HepG2 (cell line): ENCODE results near the gene LINGO3. TPM values are rescaled to one million over a fixed set of nuclear protein-coding genes. Genes with fewer than 3 reads are reported as not detected.

ENCODE experiments used
- DR1 ChIP-seq: sonication (generic); formaldehyde crosslinking; IDR thresholded peaks from 2 replicates; pipeline ENCODE4 v1.8.0; 2021; ENCODE audit warnings: mild to moderate bottlenecking, missing genetic modification reagents, inconsistent platforms
- FOXK1 ChIP-seq: sonication (generic); formaldehyde crosslinking; IDR thresholded peaks from 2 replicates; pipeline ENCODE4 v1.4.0; 2020; ENCODE audit warnings: low read depth, missing genetic modification reagents, borderline replicate concordance
- KDM1A ChIP-seq: IDR thresholded peaks from 2 replicates; pipeline ENCODE4 v1.6.1; 2016; ENCODE audit warnings: missing compliant biosample characterization
- KMT2A ChIP-seq: sonication (generic); formaldehyde crosslinking; IDR thresholded peaks from 2 replicates; pipeline ENCODE4 v1.4.0; 2020; ENCODE audit warnings: missing genetic modification reagents
- MIXL1 ChIP-seq: IDR thresholded peaks from 2 replicates; pipeline ENCODE4 v1.6.1; 2016
- NR2C2 ChIP-seq: sonication (generic); formaldehyde crosslinking; IDR thresholded peaks from 2 replicates; pipeline ENCODE4 v1.4.0; 2020; ENCODE audit warnings: missing genetic modification reagents, mild to moderate bottlenecking, moderate library complexity, borderline replicate concordance
- SP4 ChIP-seq: sonication (generic); formaldehyde crosslinking; IDR thresholded peaks from 2 replicates; pipeline ENCODE4 v1.8.1; 2023; ENCODE audit warnings: mild to moderate bottlenecking, missing genetic modification reagents
- ZFP37 ChIP-seq: sonication (generic); formaldehyde crosslinking; IDR thresholded peaks from 2 replicates; pipeline ENCODE4 v1.4.0; 2020; ENCODE audit warnings: missing genetic modification reagents, borderline replicate concordance
- ZHX2 ChIP-seq, 2 experiments: sonication (generic) in 1 of 2; formaldehyde crosslinking in 1 of 2; IDR thresholded peaks; 2 replicates each; pipeline versions ENCODE4 v1.6.1 to v1.9.0; 2014 to 2022; ENCODE audit warnings: antibody characterized with exemption in 1 of 2, borderline replicate concordance in 1 of 2, inconsistent platforms in 1 of 2, low read depth in 1 of 2, missing genetic modification reagents in 1 of 2
- ZNF674 ChIP-seq: sonication (generic); formaldehyde crosslinking; IDR thresholded peaks from 2 replicates; pipeline ENCODE4 v1.5.0; 2020; ENCODE audit warnings: low read depth, mild to moderate bottlenecking, missing genetic modification reagents
- ZNF749 ChIP-seq: sonication (generic); formaldehyde crosslinking; IDR thresholded peaks from 2 replicates; pipeline ENCODE4 v1.8.0; 2022; ENCODE audit warnings: mild to moderate bottlenecking, missing genetic modification reagents, moderate library complexity, borderline replicate concordance
- polyA plus RNA-seq, 8 experiments: library from polyadenylated mRNA; depleted of rRNA in 3 of 8; stranded (reverse) in 7 of 8; unstranded in 1 of 8; fragments of >200 nt; fragmentation: Illumina TruSeq in 4 of 8; extraction: Trizol in 4 of 8; gene quantifications; 2 replicates each; pipeline versions ENCODE4 v1.2.1 to v1.2.3, GENCODE V29; 2011 to 2016; ENCODE audit warnings: low read depth in 4 of 8, missing spikeins in 1 of 8, mixed read lengths in 1 of 8; ENCODE audit not compliant: insufficient read depth in 1 of 8
- total RNA-seq, 5 experiments: library from RNA; depleted of rRNA; stranded (reverse); fragments of >200 nt; fragmentation: Illumina TruSeq; extraction: Trizol; gene quantifications; 2 replicates each; pipeline ENCODE4 v1.2.3, GENCODE V29; 2016; ENCODE audit warnings: low read depth in 1 of 5
- TF ChIP-seq, protein P1 (sequence below): sonication (generic); formaldehyde crosslinking; IDR thresholded peaks from 2 replicates; pipeline ENCODE4 v1.5.1; 2020; ENCODE audit warnings: mild to moderate bottlenecking, missing genetic modification reagents, moderate library complexity
- TF ChIP-seq, protein P2 (sequence below): sonication (generic); formaldehyde crosslinking; IDR thresholded peaks from 2 replicates; pipeline ENCODE4 v1.4.0; 2020; ENCODE audit warnings: mild to moderate bottlenecking, missing genetic modification reagents, borderline replicate concordance

The LINGO3 gene
- total and polyA plus RNA-seq, 2 of the 13 experiments (the other 11 are each of a cell fraction or from before 2014, with no cell fraction given), result not detected

GRCh38 chr19:2328401-2329148 lies 20.6 kb upstream of the LINGO3 start, which contains the start of the genes LSM7 and SPPL2B (continued):
- TF ChIP-seq, protein P1, sequence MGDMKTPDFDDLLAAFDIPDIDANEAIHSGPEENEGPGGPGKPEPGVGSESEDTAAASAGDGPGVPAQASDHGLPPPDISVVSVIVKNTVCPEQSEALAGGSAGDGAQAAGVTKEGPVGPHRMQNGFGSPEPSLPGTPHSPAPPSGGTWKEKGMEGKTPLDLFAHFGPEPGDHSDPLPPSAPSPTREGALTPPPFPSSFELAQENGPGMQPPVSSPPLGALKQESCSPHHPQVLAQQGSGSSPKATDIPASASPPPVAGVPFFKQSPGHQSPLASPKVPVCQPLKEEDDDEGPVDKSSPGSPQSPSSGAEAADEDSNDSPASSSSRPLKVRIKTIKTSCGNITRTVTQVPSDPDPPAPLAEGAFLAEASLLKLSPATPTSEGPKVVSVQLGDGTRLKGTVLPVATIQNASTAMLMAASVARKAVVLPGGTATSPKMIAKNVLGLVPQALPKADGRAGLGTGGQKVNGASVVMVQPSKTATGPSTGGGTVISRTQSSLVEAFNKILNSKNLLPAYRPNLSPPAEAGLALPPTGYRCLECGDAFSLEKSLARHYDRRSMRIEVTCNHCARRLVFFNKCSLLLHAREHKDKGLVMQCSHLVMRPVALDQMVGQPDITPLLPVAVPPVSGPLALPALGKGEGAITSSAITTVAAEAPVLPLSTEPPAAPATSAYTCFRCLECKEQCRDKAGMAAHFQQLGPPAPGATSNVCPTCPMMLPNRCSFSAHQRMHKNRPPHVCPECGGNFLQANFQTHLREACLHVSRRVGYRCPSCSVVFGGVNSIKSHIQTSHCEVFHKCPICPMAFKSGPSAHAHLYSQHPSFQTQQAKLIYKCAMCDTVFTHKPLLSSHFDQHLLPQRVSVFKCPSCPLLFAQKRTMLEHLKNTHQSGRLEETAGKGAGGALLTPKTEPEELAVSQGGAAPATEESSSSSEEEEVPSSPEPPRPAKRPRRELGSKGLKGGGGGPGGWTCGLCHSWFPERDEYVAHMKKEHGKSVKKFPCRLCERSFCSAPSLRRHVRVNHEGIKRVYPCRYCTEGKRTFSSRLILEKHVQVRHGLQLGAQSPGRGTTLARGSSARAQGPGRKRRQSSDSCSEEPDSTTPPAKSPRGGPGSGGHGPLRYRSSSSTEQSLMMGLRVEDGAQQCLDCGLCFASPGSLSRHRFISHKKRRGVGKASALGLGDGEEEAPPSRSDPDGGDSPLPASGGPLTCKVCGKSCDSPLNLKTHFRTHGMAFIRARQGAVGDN (CRISPR knock-in tag), result peak; percentile 81
- TF ChIP-seq, protein P2, sequence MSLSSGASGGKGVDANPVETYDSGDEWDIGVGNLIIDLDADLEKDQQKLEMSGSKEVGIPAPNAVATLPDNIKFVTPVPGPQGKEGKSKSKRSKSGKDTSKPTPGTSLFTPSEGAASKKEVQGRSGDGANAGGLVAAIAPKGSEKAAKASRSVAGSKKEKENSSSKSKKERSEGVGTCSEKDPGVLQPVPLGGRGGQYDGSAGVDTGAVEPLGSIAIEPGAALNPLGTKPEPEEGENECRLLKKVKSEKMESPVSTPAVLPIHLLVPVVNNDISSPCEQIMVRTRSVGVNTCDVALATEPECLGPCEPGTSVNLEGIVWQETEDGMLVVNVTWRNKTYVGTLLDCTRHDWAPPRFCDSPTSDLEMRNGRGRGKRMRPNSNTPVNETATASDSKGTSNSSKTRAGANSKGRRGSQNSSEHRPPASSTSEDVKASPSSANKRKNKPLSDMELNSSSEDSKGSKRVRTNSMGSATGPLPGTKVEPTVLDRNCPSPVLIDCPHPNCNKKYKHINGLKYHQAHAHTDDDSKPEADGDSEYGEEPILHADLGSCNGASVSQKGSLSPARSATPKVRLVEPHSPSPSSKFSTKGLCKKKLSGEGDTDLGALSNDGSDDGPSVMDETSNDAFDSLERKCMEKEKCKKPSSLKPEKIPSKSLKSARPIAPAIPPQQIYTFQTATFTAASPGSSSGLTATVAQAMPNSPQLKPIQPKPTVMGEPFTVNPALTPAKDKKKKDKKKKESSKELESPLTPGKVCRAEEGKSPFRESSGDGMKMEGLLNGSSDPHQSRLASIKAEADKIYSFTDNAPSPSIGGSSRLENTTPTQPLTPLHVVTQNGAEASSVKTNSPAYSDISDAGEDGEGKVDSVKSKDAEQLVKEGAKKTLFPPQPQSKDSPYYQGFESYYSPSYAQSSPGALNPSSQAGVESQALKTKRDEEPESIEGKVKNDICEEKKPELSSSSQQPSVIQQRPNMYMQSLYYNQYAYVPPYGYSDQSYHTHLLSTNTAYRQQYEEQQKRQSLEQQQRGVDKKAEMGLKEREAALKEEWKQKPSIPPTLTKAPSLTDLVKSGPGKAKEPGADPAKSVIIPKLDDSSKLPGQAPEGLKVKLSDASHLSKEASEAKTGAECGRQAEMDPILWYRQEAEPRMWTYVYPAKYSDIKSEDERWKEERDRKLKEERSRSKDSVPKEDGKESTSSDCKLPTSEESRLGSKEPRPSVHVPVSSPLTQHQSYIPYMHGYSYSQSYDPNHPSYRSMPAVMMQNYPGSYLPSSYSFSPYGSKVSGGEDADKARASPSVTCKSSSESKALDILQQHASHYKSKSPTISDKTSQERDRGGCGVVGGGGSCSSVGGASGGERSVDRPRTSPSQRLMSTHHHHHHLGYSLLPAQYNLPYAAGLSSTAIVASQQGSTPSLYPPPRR (CRISPR knock-in tag), result no peak
- TF ChIP-seq ZHX2 (IDR thresholded peaks at IDR 0.05; ENCODE audit: low read depth) (peak; percentile 86), ZHX2 (CRISPR knock-in tag; IDR thresholded peaks at IDR 0.05; ENCODE audit: borderline replicate concordance) (no peak), FOXK1 (peak; percentile 70; the same call in 1 of the 2 replicates), ZFP37 (CRISPR knock-in tag) (no peak), KMT2A (CRISPR knock-in tag) (peak; percentile 87), KDM1A (CRISPR knock-in tag) (no peak), ZNF674 (0 out of 2 replicates have a peak, but pooled peaks have one; percentile 86), DR1 (CRISPR knock-in tag) (peak; percentile 54; the same call in 1 of the 2 replicates), MIXL1 (CRISPR knock-in tag) (no peak), ZNF749 (CRISPR knock-in tag) (peak; percentile 56; the same call in 1 of the 2 replicates), SP4 (CRISPR knock-in tag) (peak; percentile 39; the same call in 1 of the 2 replicates), NR2C2 (peak; percentile 99)
